GM19324 (cell line): ENCODE data around the gene DENND10.

Experiments used
- ATAC-seq: cut with Tn5 transposase; IDR thresholded peaks from one replicate; pipeline ENCODE4 v1.9.1; 2021; ENCODE audit warnings: mild to moderate bottlenecking, moderate library complexity; ENCODE audit not compliant: unreplicated experiment, low FRiP score

DENND10 gene

GRCh38 chr10:119103903-119104653 lies at the start of gene DENND10:
TSS of gene DENND10 (plus strand) at chr10:119104113. CDS start at chr10:119104143, 30 bp downstream.
- peak; percentile 90 for ATAC-seq

- ATAC-seq: no peak
These were observed 48.4 kb upstream of the DENND10 start for GRCh38 chr10:119055472-119055871.

GRCh38 chr10:119058010-119058409 lies 45.9 kb upstream of the DENND10 start:
- ATAC-seq: no peak

GRCh38 chr10:119059557-119059956 lies 44.4 kb upstream of the DENND10 start:
- ATAC-seq: no peak

- ATAC-seq: no peak
These were observed 43.8 kb upstream of the DENND10 start for GRCh38 chr10:119060107-119060506.

- ATAC-seq: no peak
These were observed 42.6 kb upstream of the DENND10 start for GRCh38 chr10:119061352-119061751.

- no peak for ATAC-seq
These were observed 42.0 kb upstream of the DENND10 start for GRCh38 chr10:119061926-119062325.

GRCh38 chr10:119070395-119071165 lies 33.3 kb upstream of the DENND10 start:
- ATAC-seq: no peak

GRCh38 chr10:119073584-119073983 lies 30.3 kb upstream of the DENND10 start:
- ATAC-seq: no peak

- ATAC-seq: no peak
These were observed 25.3 kb upstream of the DENND10 start for GRCh38 chr10:119078422-119079179.

GRCh38 chr10:119079599-119080520 lies 24.1 kb upstream of the DENND10 start:
- peak; percentile 56 for ATAC-seq

GRCh38 chr10:119080521-119081259 lies 23.2 kb upstream of the DENND10 start, which contains the start of gene EIF3A:
TSS of gene EIF3A (minus strand) at chr10:119080817. CDS start at chr10:119080676, 141 bp downstream.
- peak; percentile 93 for ATAC-seq

GRCh38 chr10:119084896-119085295 lies 19.0 kb upstream of the DENND10 start:
- ATAC-seq: no peak

- no peak for ATAC-seq
These were observed 16.5 kb upstream of the DENND10 start for GRCh38 chr10:119087271-119087882.

- no peak for ATAC-seq
These were observed 13.7 kb upstream of the DENND10 start for GRCh38 chr10:119090026-119090795.

GRCh38 chr10:119090968-119091367 lies 12.9 kb upstream of the DENND10 start:
- ATAC-seq: no peak

- no peak for ATAC-seq
These were observed 8.3 kb upstream of the DENND10 start for GRCh38 chr10:119095640-119096039.
